Omental fat pad (tissue), 4 donors: ENCODE measurements around the gene IRF8. TPM values are rescaled to one million over a fixed set of nuclear protein-coding genes. Genes with fewer than 3 reads are reported as not detected.
"Not testable (repeated sequence)": the region's sequence is repeated elsewhere in the genome, so short reads cannot be mapped to it uniquely, and the experiment has no call there.

Experiments used
- ATAC-seq: fragments of 150-250 bp; one replicate; pipeline ENCODE4 v1.9.1; 2016; ENCODE audit warnings: mild to moderate bottlenecking, moderate library complexity; ENCODE audit not compliant: low FRiP score
- DNase-seq: peaks from one replicate; pipeline ENCODE4 v3.0.0-alpha.2; 2019; ENCODE audit warnings: low spot score
- total RNA-seq, 4 donors: library from RNA; depleted of rRNA; stranded (reverse); fragments of >200 nt; gene quantifications; one replicate each; pipeline ENCODE4 v1.1.0, GENCODE V29; 2016
- TF ChIP-seq, protein P1 (sequence below), 3 donors: fragments of 450-650 bp; IDR thresholded peaks; one replicate each; pipeline ENCODE4 v1.5.1; 2016 to 2017; ENCODE audit warnings: antibody characterized with exemption in 3 of 3, mild to moderate bottlenecking in 3 of 3, moderate library complexity in 2 of 3

Gene IRF8
- total RNA-seq, 4 donors from 2014 or later, result 32.5 to 134 (median 65.8) TPM

DNA sequence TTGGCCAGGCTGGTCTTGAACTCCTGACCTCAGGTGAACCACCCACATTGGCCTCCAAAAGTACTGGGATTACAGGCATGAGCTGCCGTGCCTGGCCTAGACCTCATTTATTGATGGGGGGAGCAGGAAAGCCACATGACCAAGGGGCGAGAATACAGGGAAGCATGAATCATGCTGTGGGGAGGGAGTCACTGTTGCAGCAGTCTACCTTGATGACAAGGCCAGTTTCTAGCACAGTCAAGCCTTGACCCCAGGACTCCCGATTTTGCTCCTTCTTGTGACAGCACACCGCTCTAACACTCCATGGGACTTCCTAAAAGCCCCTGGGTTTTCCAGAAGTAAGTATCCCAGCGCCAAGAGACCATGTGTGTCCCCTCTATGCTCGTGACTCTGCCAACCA, 42.9 kb upstream of the IRF8 start:
- ATAC-seq (no peak), DNase-seq (no peak)
- TF ChIP-seq, protein P1, sequence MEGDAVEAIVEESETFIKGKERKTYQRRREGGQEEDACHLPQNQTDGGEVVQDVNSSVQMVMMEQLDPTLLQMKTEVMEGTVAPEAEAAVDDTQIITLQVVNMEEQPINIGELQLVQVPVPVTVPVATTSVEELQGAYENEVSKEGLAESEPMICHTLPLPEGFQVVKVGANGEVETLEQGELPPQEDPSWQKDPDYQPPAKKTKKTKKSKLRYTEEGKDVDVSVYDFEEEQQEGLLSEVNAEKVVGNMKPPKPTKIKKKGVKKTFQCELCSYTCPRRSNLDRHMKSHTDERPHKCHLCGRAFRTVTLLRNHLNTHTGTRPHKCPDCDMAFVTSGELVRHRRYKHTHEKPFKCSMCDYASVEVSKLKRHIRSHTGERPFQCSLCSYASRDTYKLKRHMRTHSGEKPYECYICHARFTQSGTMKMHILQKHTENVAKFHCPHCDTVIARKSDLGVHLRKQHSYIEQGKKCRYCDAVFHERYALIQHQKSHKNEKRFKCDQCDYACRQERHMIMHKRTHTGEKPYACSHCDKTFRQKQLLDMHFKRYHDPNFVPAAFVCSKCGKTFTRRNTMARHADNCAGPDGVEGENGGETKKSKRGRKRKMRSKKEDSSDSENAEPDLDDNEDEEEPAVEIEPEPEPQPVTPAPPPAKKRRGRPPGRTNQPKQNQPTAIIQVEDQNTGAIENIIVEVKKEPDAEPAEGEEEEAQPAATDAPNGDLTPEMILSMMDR (IDR thresholded peaks at IDR 0.05), result no peak

DNA sequence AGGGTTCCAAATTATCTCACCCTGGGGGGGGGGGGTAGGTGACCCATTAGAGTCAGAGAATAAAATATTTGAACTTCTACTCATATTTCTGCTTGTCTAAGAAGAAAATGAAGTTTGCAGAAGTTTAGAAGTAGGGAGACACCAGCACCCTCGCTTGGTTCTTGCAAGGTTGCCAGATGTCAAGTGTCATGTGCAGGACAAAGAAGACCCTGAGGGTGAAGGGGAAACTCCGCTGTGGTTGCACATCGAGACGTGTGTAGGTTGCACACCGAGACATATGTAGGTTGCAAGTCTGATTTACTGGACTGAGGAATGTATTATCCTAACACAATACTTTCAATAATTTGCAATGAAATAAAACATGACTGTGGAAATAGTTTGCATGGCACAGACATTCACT, 42.4 kb upstream of the IRF8 start:
- ATAC-seq, result no peak
- no peak for DNase-seq
- TF ChIP-seq, protein P1 (IDR thresholded peaks at IDR 0.05), result no peak

DNA sequence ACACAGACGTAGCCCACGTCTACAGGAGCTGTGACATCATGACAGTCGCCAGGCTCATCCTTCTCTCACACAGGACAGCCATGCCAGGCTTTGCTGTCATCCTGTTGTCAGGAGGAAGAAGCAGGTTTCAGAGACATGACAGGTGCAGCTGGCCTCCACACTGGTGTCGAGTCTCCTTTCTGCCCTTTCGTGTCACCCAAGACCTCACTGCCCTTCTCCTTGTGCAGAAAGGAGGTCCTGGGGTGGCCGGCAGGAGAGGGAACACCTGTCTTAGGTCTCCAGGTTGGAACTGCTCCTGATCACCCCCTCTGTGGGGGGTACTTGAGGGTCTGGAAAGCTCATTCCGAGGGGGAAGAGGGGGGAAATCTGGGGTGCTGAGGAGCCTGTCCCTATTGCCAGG, 41.6 kb upstream of the IRF8 start:
- no peak for DNase-seq
- ATAC-seq, result no peak
- TF ChIP-seq, protein P1 (IDR thresholded peaks at IDR 0.05), result no peak

DNA sequence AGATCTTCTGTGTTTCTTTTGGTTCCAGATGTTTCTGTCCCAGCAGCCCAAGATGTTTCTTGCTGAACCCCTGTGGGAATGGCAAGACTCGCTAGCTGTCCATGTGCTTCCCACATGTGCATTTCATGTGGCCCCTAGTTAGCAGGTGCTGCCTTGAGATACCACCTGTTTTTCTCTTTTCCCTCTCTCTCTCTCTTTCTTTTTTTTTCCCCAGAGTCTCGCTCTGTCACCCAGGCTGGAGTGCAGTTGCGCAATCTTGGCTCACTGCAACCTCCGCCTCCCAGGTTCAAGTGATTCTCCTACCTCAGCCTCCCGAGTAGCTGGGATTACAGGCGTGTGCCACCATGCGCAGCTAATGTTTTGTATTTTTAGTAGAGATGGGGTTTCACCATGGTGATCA, 40.4 kb upstream of the IRF8 start:
- DNase-seq, ATAC-seq: not testable (repeated sequence)

DNA sequence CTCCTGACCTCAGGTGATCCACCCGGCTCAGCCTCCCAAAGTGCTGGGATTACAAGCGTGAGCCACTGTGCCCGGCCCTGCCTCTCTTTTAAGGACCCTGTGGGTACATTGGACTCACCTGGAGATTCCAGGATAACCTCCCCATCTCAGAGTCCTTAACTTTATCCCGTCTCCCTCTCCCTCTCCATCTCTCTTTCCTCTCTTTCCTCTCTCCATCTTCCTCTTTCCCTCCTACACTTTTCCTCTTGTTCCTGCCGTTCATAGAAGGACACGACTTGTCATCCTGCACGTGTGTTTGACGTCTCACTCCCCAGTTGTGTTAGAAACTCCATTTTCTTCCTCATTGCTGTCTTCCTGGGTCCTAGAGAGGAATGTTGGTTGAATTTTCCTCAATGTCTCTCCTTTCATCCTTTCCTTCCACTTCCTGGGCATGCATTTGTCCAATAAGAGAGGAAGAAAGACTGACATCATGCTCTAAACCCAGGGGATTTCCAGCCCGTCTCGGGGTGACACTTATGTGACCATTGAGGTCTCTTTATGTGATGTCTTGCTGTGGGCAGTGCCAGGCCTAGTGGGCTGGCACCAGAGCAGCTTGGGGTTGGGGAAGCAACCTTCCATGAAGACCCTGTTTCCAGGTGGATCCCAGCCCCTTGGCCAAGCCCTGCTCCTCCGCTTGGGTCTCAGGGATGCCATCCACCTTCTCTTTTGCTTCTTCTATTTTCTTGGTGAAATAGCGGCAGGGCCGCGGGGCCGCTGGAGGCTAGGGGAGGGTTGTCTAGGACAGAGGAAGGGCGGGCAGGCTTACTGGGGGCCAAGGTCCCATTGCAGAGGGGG, 39.8 kb upstream of the IRF8 start:
- ATAC-seq (no peak), DNase-seq (no peak)
- TF ChIP-seq, protein P1 (IDR thresholded peaks at IDR 0.05), result no peak

DNA sequence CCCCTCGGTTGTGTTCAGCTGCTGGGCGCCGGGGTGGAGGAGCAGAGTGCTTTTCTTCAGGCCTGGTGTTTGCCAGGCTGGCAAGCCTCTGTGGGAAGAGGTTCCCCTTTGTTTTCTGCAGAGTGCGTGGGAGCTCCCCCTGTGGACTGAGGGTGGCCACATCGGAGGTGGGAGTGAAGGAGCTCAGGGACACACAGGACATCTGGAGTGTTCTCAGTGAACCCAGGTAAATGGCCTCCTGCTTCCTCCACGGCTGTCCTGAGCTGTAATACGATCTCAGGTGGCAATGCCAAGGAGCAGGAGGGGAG, 39.2 kb upstream of the IRF8 start:
- DNase-seq, result no peak
- TF ChIP-seq, protein P1 (IDR thresholded peaks at IDR 0.05), result no peak
- ATAC-seq, result no peak

DNA sequence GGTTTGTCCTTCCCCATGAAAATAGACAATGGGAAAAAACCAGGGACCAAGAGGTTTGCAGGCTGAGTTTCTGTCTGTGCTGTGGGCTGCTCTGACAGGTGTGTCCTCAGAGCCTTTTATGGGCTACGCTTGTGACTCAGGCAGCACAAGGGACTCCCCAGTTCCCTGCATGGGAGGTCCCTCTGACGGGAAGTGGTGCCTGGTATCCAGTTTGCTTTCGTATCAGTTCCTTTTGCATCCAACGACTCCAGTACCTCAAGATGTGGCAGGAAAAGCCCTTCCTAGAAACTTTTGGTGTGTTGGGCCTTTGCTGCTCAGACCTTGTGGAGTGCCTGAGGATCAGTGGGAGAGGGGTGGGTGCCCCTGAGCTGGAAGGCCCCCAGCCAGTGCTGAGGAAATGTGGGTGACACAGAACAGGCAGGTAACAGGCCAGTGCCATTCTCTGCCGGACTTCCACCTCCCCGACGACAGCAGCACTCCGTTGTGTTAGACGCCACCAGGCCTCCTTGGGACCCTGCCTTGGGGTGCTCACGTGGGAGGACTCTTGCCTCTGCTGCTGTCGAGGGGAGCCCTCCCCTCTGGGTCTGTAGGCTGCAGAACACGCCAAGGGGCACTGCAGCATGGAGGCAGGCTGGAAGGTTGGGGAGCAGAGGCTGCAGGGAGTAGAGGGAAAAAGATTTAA, 38.4 kb upstream of the IRF8 start:
- DNase-seq (no peak), ATAC-seq (no peak)
- TF ChIP-seq, protein P1 (IDR thresholded peaks at IDR 0.05), result no peak
